Measurements from ENCODE around the gene PCNX2.

- TF ChIP-seq, protein P1, sequence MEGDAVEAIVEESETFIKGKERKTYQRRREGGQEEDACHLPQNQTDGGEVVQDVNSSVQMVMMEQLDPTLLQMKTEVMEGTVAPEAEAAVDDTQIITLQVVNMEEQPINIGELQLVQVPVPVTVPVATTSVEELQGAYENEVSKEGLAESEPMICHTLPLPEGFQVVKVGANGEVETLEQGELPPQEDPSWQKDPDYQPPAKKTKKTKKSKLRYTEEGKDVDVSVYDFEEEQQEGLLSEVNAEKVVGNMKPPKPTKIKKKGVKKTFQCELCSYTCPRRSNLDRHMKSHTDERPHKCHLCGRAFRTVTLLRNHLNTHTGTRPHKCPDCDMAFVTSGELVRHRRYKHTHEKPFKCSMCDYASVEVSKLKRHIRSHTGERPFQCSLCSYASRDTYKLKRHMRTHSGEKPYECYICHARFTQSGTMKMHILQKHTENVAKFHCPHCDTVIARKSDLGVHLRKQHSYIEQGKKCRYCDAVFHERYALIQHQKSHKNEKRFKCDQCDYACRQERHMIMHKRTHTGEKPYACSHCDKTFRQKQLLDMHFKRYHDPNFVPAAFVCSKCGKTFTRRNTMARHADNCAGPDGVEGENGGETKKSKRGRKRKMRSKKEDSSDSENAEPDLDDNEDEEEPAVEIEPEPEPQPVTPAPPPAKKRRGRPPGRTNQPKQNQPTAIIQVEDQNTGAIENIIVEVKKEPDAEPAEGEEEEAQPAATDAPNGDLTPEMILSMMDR (conservative IDR thresholded peaks at IDR 0.05), result no peak
- TF ChIP-seq ZFX (IDR thresholded peaks at IDR 0.05), result no peak
These were observed 50.2 kb downstream of the PCNX2 start for GRCh38 chr1:233245191-233245765.

Data from C4-2B (cell line).